HUES48 (cell line): Measurements from ENCODE around the gene SLC6A19.

Experiments used
- H3K27ac ChIP-seq: one replicate; pipeline ENCODE4 v1.7.0; 2013; ENCODE audit warnings: low read depth, low read length, inconsistent platforms
- H3K27me3 ChIP-seq: 2 replicates; pipeline ENCODE4 v1.6.1; 2013; ENCODE audit warnings: mild to moderate bottlenecking, low read length; ENCODE audit not compliant: control insufficient read depth, insufficient read depth
- H3K36me3 ChIP-seq: 2 replicates; pipeline ENCODE4 v1.6.1; 2013; ENCODE audit warnings: low read length; ENCODE audit not compliant: control insufficient read depth, insufficient read depth
- H3K4me1 ChIP-seq: 2 replicates; pipeline ENCODE4 v1.6.1; 2013; ENCODE audit warnings: mild to moderate bottlenecking, low read length; ENCODE audit not compliant: control insufficient read depth, insufficient read depth
- H3K4me3 ChIP-seq: 2 replicates; pipeline ENCODE4 v1.5.1; 2013; ENCODE audit warnings: mild to moderate bottlenecking, low read depth, low read length
- H3K9ac ChIP-seq: 2 replicates; pipeline ENCODE4 v1.6.1; 2013; ENCODE audit warnings: mild to moderate bottlenecking, low read depth, low read length, moderate library complexity
- H3K9me3 ChIP-seq: 2 replicates; pipeline ENCODE4 v1.6.1; 2013; ENCODE audit warnings: low read length; ENCODE audit not compliant: control insufficient read depth, insufficient read depth

SLC6A19 gene

GRCh38 chr5:1159774-1160406, 41.5 kb upstream of the SLC6A19 start:
- no peak overlapping the region for H3K27ac ChIP-seq

GRCh38 chr5:1161108-1161832, 40.1 kb upstream of the SLC6A19 start:
- no peak overlapping the region for H3K27ac ChIP-seq
- no peaks in the 10 kb centered on the region for H3K4me1 ChIP-seq
- peaks cover 15% of the 10 kb centered on the region for H3K27me3 ChIP-seq
- no peaks in the 10 kb centered on the region for H3K9me3 ChIP-seq
- H3K4me3 ChIP-seq = no peak overlapping the region
- H3K9ac ChIP-seq = no peak overlapping the region
- no peaks in the 10 kb centered on the region for H3K36me3 ChIP-seq

More at GRCh38 chr5:1159774-1160406, 41.5 kb upstream of the SLC6A19 start:
- Histone ChIP-seq H3K36me3 (no peaks in the 10 kb centered on the region), H3K9me3 (no peaks in the 10 kb centered on the region), H3K4me1 (no peaks in the 10 kb centered on the region), H3K9ac (no peak overlapping the region), H3K4me3 (no peak overlapping the region), H3K27me3 (peaks cover 26% of the 10 kb centered on the region)

GRCh38 chr5:1161833-1162229, 39.6 kb upstream of the SLC6A19 start:
- no peaks in the 10 kb centered on the region for H3K9me3 ChIP-seq
- no peak overlapping the region for H3K4me3 ChIP-seq
- H3K27ac ChIP-seq = no peak overlapping the region
- H3K27me3 ChIP-seq = peaks cover 9% of the 10 kb centered on the region
- no peaks in the 10 kb centered on the region for H3K36me3 ChIP-seq
- no peak overlapping the region for H3K9ac ChIP-seq
- H3K4me1 ChIP-seq = no peaks in the 10 kb centered on the region

- H3K4me1 ChIP-seq = no peaks in the 10 kb centered on the region
- no peak overlapping the region for H3K9ac ChIP-seq
- H3K36me3 ChIP-seq = no peaks in the 10 kb centered on the region
- no peak overlapping the region for H3K4me3 ChIP-seq
- no peaks in the 10 kb centered on the region for H3K9me3 ChIP-seq
- H3K27ac ChIP-seq = no peak overlapping the region
- peaks cover 5% of the 10 kb centered on the region; the same call in 1 of the 2 replicates for H3K27me3 ChIP-seq
Observed at GRCh38 chr5:1162276-1162675, 39.1 kb upstream of the SLC6A19 start.

- no peak overlapping the region for H3K9ac ChIP-seq
- H3K36me3 ChIP-seq = no peaks in the 10 kb centered on the region
- H3K4me3 ChIP-seq = no peak overlapping the region
- no peaks in the 10 kb centered on the region for H3K9me3 ChIP-seq
- H3K4me1 ChIP-seq = no peaks in the 10 kb centered on the region
- no peak overlapping the region for H3K27ac ChIP-seq
- H3K27me3 ChIP-seq = peaks cover 5% of the 10 kb centered on the region; the same call in 1 of the 2 replicates
Observed at GRCh38 chr5:1162751-1163150, 38.6 kb upstream of the SLC6A19 start.

GRCh38 chr5:1163366-1163765, 38.0 kb upstream of the SLC6A19 start:
- Histone ChIP-seq H3K27me3 (peaks cover 5% of the 10 kb centered on the region; the same call in 1 of the 2 replicates), H3K36me3 (no peaks in the 10 kb centered on the region), H3K27ac (no peak overlapping the region), H3K9ac (no peak overlapping the region), H3K4me1 (no peaks in the 10 kb centered on the region), H3K9me3 (no peaks in the 10 kb centered on the region), H3K4me3 (no peak overlapping the region)

GRCh38 chr5:1163879-1164278, 37.5 kb upstream of the SLC6A19 start:
- H3K4me3 ChIP-seq = no peak overlapping the region
- H3K27ac ChIP-seq = no peak overlapping the region
- H3K9me3 ChIP-seq = no peaks in the 10 kb centered on the region
- H3K9ac ChIP-seq = no peak overlapping the region
- H3K36me3 ChIP-seq = no peaks in the 10 kb centered on the region
- H3K27me3 ChIP-seq = peaks cover 3% of the 10 kb centered on the region; the same call in 1 of the 2 replicates
- H3K4me1 ChIP-seq = no peaks in the 10 kb centered on the region

GRCh38 chr5:1164696-1165630, 36.4 kb upstream of the SLC6A19 start:
- Histone ChIP-seq H3K9ac (no peak overlapping the region), H3K4me3 (no peak overlapping the region), H3K4me1 (no peaks in the 10 kb centered on the region), H3K9me3 (no peaks in the 10 kb centered on the region), H3K27ac (no peak overlapping the region), H3K27me3 (no peaks in the 10 kb centered on the region), H3K36me3 (no peaks in the 10 kb centered on the region)

GRCh38 chr5:1165864-1166263, 35.5 kb upstream of the SLC6A19 start:
- no peaks in the 10 kb centered on the region for H3K36me3 ChIP-seq
- H3K9ac ChIP-seq = no peak overlapping the region
- no peaks in the 10 kb centered on the region for H3K4me1 ChIP-seq
- H3K9me3 ChIP-seq = no peaks in the 10 kb centered on the region
- H3K27ac ChIP-seq = no peak overlapping the region
- no peak overlapping the region for H3K4me3 ChIP-seq
- H3K27me3 ChIP-seq = no peaks in the 10 kb centered on the region

- H3K27ac ChIP-seq = no peak overlapping the region
- H3K9me3 ChIP-seq = no peaks in the 10 kb centered on the region
- H3K4me1 ChIP-seq = no peaks in the 10 kb centered on the region
- H3K9ac ChIP-seq = no peak overlapping the region
- H3K27me3 ChIP-seq = no peaks in the 10 kb centered on the region
- no peaks in the 10 kb centered on the region for H3K36me3 ChIP-seq
- H3K4me3 ChIP-seq = no peak overlapping the region
Observed at GRCh38 chr5:1166370-1166769, 35.0 kb upstream of the SLC6A19 start.

GRCh38 chr5:1167361-1167727, 34.1 kb upstream of the SLC6A19 start:
- Histone ChIP-seq H3K27ac (no peak overlapping the region), H3K9me3 (no peaks in the 10 kb centered on the region), H3K4me3 (no peak overlapping the region), H3K4me1 (no peaks in the 10 kb centered on the region), H3K36me3 (no peaks in the 10 kb centered on the region), H3K9ac (no peak overlapping the region), H3K27me3 (no peaks in the 10 kb centered on the region)
